ENCODE data around the gene PHF20.
"Not testable (repeated sequence)": the region's sequence is repeated elsewhere in the genome, so short reads cannot be mapped to it uniquely, and the experiment has no call there.

PHF20 gene

DNA sequence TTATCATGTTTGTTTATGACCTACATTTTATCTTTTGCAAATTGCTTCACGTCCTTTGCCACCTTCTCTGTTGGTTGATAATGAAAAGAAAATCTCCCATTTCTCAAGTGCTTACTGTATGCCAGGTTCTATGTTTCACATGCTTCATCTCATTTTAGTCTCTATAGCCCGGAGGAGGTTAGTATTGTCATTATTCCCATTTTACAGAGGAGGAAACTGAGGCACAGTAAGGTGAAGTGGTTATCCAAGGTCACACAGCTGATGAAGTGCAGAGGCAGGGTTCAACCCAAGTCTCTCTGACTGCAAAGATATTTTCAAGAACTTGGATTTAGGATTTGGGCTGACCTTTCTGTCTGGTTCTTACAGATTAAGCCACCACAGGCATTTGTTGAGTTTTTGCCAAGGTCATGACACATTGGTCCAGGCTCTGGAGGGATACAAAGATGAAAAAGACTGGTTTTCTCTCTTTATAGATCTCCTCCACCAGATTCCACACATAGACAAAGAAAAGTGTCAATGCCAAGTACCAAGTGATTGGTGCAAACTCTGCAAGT is 217.2 kb downstream of the PHF20 start:
- Histone ChIP-seq H3K27ac (no peak overlapping the region), H3K4me3 (ENCODE audit: low read depth, low read length) (no peak overlapping the region), H3K27me3 (replicated peaks) (no peaks in the 10 kb centered on the region), H3K36me3 (replicated peaks) (no peaks in the 10 kb centered on the region)
- TF ChIP-seq, protein P1, sequence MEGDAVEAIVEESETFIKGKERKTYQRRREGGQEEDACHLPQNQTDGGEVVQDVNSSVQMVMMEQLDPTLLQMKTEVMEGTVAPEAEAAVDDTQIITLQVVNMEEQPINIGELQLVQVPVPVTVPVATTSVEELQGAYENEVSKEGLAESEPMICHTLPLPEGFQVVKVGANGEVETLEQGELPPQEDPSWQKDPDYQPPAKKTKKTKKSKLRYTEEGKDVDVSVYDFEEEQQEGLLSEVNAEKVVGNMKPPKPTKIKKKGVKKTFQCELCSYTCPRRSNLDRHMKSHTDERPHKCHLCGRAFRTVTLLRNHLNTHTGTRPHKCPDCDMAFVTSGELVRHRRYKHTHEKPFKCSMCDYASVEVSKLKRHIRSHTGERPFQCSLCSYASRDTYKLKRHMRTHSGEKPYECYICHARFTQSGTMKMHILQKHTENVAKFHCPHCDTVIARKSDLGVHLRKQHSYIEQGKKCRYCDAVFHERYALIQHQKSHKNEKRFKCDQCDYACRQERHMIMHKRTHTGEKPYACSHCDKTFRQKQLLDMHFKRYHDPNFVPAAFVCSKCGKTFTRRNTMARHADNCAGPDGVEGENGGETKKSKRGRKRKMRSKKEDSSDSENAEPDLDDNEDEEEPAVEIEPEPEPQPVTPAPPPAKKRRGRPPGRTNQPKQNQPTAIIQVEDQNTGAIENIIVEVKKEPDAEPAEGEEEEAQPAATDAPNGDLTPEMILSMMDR (IDR thresholded peaks at IDR 0.05; ENCODE audit: low read depth, low read length, missing control alignments), result no peak
- no peak for DNase-seq
- in situ Hi-C loops (cut with HindIII; ENCODE audit: low pct_ligation_motif_present, low sequenced_read_pairs), result no loop called here

DNA sequence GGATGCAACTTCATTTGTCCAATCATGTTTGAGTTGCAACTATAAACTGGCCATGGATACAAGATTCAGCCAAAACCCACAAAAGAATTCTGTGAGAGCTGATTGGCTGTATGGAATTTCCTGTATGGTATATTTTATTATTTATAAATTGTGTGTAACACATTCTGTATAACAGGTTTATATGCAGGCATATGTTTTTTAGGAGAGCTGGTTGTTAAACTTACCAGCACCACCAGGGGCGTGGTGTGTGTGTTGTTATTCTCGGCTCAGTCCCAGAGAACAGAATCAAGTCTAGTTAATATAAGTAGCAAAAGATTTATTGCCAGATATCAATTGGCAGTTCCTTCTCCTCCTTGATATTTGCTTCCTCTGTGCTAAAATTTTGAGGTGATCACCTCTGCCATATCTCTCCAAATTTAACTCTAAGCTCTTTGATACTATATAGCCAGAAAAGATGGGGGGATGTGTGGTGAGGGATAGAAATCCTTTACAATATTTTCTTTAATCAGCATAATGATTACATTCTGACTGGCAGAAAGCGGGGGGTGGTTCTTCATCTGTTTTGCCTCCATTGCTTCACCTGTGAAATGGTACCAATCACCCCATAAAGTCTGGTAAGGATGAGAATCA is 219.4 kb downstream of the PHF20 start:
- DNase-seq, result peak; percentile 38
- Histone ChIP-seq H3K27ac (no peak overlapping the region), H3K4me3 (ENCODE audit: low read depth, low read length) (no peak overlapping the region), H3K27me3 (replicated peaks) (no peaks in the 10 kb centered on the region), H3K36me3 (replicated peaks) (no peaks in the 10 kb centered on the region)
- TF ChIP-seq, protein P1 (IDR thresholded peaks at IDR 0.05; ENCODE audit: low read depth, low read length, missing control alignments), result peak; percentile 70
- in situ Hi-C loops (cut with HindIII; ENCODE audit: low pct_ligation_motif_present, low sequenced_read_pairs), result no loop called here

DNA sequence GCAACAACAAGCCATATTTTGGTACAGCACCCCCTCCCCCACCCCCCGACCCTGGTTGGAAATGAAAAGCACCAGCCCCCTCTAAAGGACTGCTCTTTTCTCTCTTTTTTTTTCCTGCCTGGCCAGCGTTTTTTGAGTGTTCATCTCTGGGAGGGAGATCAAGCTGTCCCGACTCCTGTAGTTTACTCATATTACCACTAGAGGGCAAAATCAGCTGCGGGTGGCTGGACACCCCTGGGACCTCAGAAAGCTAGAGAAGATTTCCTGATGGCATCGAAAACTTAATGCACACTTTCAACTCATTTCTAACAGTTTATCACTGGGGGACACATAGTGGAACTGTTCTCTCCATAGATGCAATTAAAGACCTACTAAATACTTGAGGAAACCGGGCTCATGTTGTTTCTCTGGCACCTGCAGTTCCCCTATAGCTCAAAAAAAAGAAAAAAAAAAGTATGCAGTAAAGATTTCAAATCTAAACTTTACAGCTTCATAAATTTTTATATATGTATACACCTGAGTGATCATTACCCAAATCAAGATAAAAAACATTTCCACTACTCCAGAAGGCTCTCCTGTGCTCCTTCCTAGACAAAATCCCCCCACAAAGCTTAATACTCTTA is 221.0 kb downstream of the PHF20 start:
- DNase-seq, result peak; percentile 52
- in situ Hi-C loops (cut with HindIII; ENCODE audit: low pct_ligation_motif_present, low sequenced_read_pairs), result no loop called here
- TF ChIP-seq, protein P1 (IDR thresholded peaks at IDR 0.05; ENCODE audit: low read depth, low read length, missing control alignments), result peak; percentile 89
- H3K27ac ChIP-seq, result no peak overlapping the region
- H3K27me3 ChIP-seq (replicated peaks), result no peaks in the 10 kb centered on the region
- no peak overlapping the region for H3K4me3 ChIP-seq (ENCODE audit: low read depth, low read length)
- no peaks in the 10 kb centered on the region for H3K36me3 ChIP-seq (replicated peaks)

DNA sequence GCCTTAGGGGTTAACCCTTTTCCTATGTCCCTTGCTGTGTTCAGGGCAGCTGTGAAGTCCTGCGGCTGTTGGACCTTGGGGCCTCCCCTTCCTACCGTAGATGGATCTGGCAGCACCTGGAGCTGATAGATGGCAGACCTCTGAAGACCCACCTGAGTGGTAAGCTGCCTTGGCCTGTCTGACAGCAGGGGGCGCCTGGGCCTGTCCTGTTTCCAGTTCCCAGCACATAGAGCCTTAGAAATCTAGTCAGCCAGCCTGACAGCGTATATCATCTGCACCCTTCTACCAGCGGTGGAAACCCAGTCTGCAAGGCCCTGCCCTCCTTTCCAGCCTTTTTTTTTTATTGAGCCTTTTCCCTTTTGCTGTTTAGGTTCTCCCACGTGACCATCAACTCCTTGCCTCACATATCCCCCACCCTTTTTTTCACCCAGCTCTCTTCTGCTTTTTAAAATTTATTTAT is 223.2 kb downstream of the PHF20 start:
- in situ Hi-C loops (cut with HindIII; ENCODE audit: low pct_ligation_motif_present, low sequenced_read_pairs), result no loop called here
- H3K36me3 ChIP-seq (replicated peaks), result no peaks in the 10 kb centered on the region
- no peak overlapping the region for H3K4me3 ChIP-seq (ENCODE audit: low read depth, low read length)
- no peaks in the 10 kb centered on the region for H3K27me3 ChIP-seq (replicated peaks)
- TF ChIP-seq, protein P1 (IDR thresholded peaks at IDR 0.05; ENCODE audit: low read depth, low read length, missing control alignments), result peak; percentile 100
- H3K27ac ChIP-seq, result no peak overlapping the region
- DNase-seq, result peak; percentile 77

DNA sequence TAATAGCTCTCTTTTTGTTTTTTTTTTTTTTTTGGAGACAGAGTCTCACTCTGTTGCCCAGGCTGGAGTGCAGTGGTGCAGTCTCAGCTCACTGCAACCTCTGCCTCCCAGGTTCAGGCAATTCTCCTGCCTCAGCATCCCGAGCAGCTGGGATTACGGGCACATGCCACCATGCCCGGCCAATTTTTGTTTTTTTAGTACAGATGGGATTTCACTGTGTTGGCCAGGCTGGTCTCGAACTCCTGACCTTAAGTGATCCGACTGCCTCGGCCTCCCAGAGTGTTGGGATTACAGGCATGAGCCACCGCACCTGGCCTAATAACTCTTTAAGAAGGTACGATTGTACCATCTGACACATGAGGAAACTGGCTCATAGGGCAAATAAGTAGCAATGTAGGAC is 224.7 kb downstream of the PHF20 start:
- in situ Hi-C loops (cut with HindIII; ENCODE audit: low pct_ligation_motif_present, low sequenced_read_pairs); DNase-seq; H3K4me3 ChIP-seq (ENCODE audit: low read depth, low read length); H3K27me3 ChIP-seq (replicated peaks); H3K36me3 ChIP-seq (replicated peaks); H3K27ac ChIP-seq: not testable (repeated sequence)

Data from brain microvascular endothelial cell (primary cell).